Psoas muscle (tissue), 8 donors: ENCODE data around the gene MUSK. TPM values are rescaled to one million over a fixed set of nuclear protein-coding genes. Genes with fewer than 3 reads are reported as not detected.

Experiments used
- ATAC-seq, 4 donors: fragments of 200-7000 bp; cut with Tn5 transposase; one replicate each; pipeline ENCODE4 v1.9.1; 2020; ENCODE audit warnings: moderate library complexity in 3 of 4, mild to moderate bottlenecking in 2 of 4
- DNase-seq, 2 donors: peaks; one replicate each; pipeline ENCODE4 v3.0.0-alpha.2; 2020
- H3K27ac ChIP-seq: fragments of 200-600 bp; one replicate; pipeline ENCODE4 v1.8.0; 2022
- H3K27me3 ChIP-seq, 3 donors: fragments of 200-600 bp in 1 of 3; one replicate each; pipeline versions ENCODE4 v1.6.1 to v1.8.0; 2013 to 2022; ENCODE audit warnings: low read length in 2 of 3, mild to moderate bottlenecking in 2 of 3, moderate library complexity in 1 of 3; ENCODE audit not compliant: insufficient read depth in 3 of 3
- H3K36me3 ChIP-seq, 2 donors: fragments of 200-600 bp in 1 of 2; one replicate each; pipeline versions ENCODE4 v1.6.1 to v1.8.0; 2013 to 2022; ENCODE audit warnings: low read depth in 1 of 2, mild to moderate bottlenecking in 1 of 2, moderate library complexity in 1 of 2; ENCODE audit not compliant: insufficient read depth in 1 of 2
- H3K4me1 ChIP-seq: fragments of 200-600 bp; one replicate; pipeline ENCODE4 v1.8.0; 2022
- H3K4me3 ChIP-seq: fragments of 200-600 bp; one replicate; pipeline ENCODE4 v1.8.0; 2022; ENCODE audit warnings: mild to moderate bottlenecking
- H3K9me3 ChIP-seq: fragments of 200-600 bp; one replicate; pipeline ENCODE4 v1.8.0; 2022
- CTCF ChIP-seq: fragments of 200-600 bp; IDR thresholded peaks from one replicate; pipeline ENCODE4 v1.8.0; 2022; ENCODE audit warnings: antibody characterized with exemption
- WGBS, 3 donors: extraction: QIAGEN DNeasy Blood & Tissue Kit; methylation state at CpG; one replicate each; pipeline versions ENCODE4 v1.1.6 to v1.1.7; 2013; 5-methylcytosine and 5-hydroxymethylcytosine counted together
- intact Hi-C, 2 donors: fragments of 100-400 bp; cut with DNase I; formaldehyde crosslinking; loops; one replicate each; pipeline versions ENCODE4 v1.11.0 to v1.14.2; 2022
- polyA plus RNA-seq, 3 donors: library from polyadenylated mRNA; stranded (reverse); fragments of 200-250 nt; gene quantifications; one replicate each; pipeline ENCODE4 v1.2.3, GENCODE V29; 2013
- total RNA-seq, 4 donors: library from RNA; stranded (reverse); fragmentation: NEBNext Ultra II Directional in 2 of 4; extraction: Animal tissue kit (Norgen Biotek cat#: 25700) in 2 of 4; gene quantifications; one replicate each; pipeline versions ENCODE4 v1.2.1 to v1.2.4, GENCODE V29; 2021 to 2023
- donor health status: healthy with polysubstance abuse.
- donor health status: DM: no; HTN: no; CAD: no; lungs with moderate emphysema.
- donor health status: Bipolar disorder and iron deficiency.
- donor health status: healthy.
- donor health status: DM: yes; HTN: yes; CAD: no.
- donor health status: DM: no; HTN: no; CAD: no.
- donor health status: DM: no; HTN: no; CAD: no.
- donor health status: DM: yes; HTN: yes; CAD: no.

The MUSK gene
- total and polyA plus RNA-seq, 7 donors, result 0.66 to 15.7 (median 2.9) TPM

- ATAC-seq, result no peak
- Histone ChIP-seq H3K36me3 (no peaks in the 10 kb centered on the region), H3K4me1 (no peaks in the 10 kb centered on the region), H3K9me3 (no peaks in the 10 kb centered on the region), H3K4me3 (no peak overlapping the region), H3K27ac (no peak overlapping the region), H3K27me3 (no peaks in the 10 kb centered on the region)
- no peak for DNase-seq
- intact Hi-C loops, result no loop called here
- TF ChIP-seq CTCF, result no peak
- WGBS, 3 donors, result 58 to 66% (median 64%) methylated on average over 3 of the region's 3 CpGs
These were observed 45.7 kb downstream of the MUSK start for GRCh38 chr9:110714314-110714713.

- no peak for TF ChIP-seq CTCF
- no peaks in the 10 kb centered on the region for H3K4me1 ChIP-seq
These were observed 59.5 kb downstream of the MUSK start for GRCh38 chr9:110728058-110728457.

GRCh38 chr9:110729641-110730040 lies 61.0 kb downstream of the MUSK start:
- no peak for TF ChIP-seq CTCF
- Histone ChIP-seq H3K4me3 (no peak overlapping the region), H3K9me3 (no peaks in the 10 kb centered on the region), H3K4me1 (no peaks in the 10 kb centered on the region), H3K27me3 (no peaks in the 10 kb centered on the region), H3K36me3 (no peaks in the 10 kb centered on the region), H3K27ac (no peak overlapping the region)
- intact Hi-C loops, result no loop called here
- no peak for DNase-seq
- ATAC-seq, result no peak

More at GRCh38 chr9:110728058-110728457, 59.5 kb downstream of the MUSK start:
- H3K9me3 ChIP-seq, result no peaks in the 10 kb centered on the region
- H3K27me3 ChIP-seq, result no peaks in the 10 kb centered on the region
- H3K36me3 ChIP-seq, result no peaks in the 10 kb centered on the region
- no peak for DNase-seq
- intact Hi-C loops, result no loop called here
- H3K27ac ChIP-seq, result no peak overlapping the region
- 70 to 72% (median 71%) methylated on average over 1 of the region's 1 CpG for WGBS, 3 donors
- no peak for ATAC-seq
- H3K4me3 ChIP-seq, result no peak overlapping the region

GRCh38 chr9:110731437-110732028 lies 62.9 kb downstream of the MUSK start:
- H3K9me3 ChIP-seq, result no peaks in the 10 kb centered on the region
- no peak for TF ChIP-seq CTCF
- intact Hi-C loops, result no loop called here
- 62 to 86% (median 78%) methylated on average over 2 of the region's 2 CpGs for WGBS, 3 donors
- no peaks in the 10 kb centered on the region for H3K4me1 ChIP-seq
- ATAC-seq (no peak), DNase-seq (no peak)
- H3K4me3 ChIP-seq, result no peak overlapping the region
- no peaks in the 10 kb centered on the region for H3K36me3 ChIP-seq
- no peaks in the 10 kb centered on the region for H3K27me3 ChIP-seq
- no peak overlapping the region for H3K27ac ChIP-seq

- no peak overlapping the region for H3K27ac ChIP-seq
- peaks cover 6% of the 10 kb centered on the region for H3K4me1 ChIP-seq
- H3K36me3 ChIP-seq, result no peaks in the 10 kb centered on the region
- DNase-seq, result no peak
- H3K9me3 ChIP-seq, result no peaks in the 10 kb centered on the region
- H3K27me3 ChIP-seq, result no peaks in the 10 kb centered on the region
- no peak overlapping the region for H3K4me3 ChIP-seq
- TF ChIP-seq CTCF, result no peak
- no peak for ATAC-seq
- intact Hi-C loops, result no loop called here
These were observed 70.4 kb downstream of the MUSK start for GRCh38 chr9:110738982-110739381.
